SHP77 treated with DMSO at 0.1 percent for 48 hours (cell line): ENCODE results near the gene HNF1B.
"Not testable (repeated sequence)": the region's sequence is repeated elsewhere in the genome, so short reads cannot be mapped to it uniquely, and the experiment has no call there.

Source experiments
- DNase-seq: peaks from one replicate; lab custom pipeline; 2025; lab: John Stamatoyannopoulos, UW

Gene HNF1B

GRCh38 chr17:37702598-37702997 lies 42.3 kb downstream of the HNF1B start:
- DNase-seq = no peak

- DNase-seq = no peak
Measured at GRCh38 chr17:37701496-37701898, 43.4 kb downstream of the HNF1B start.

GRCh38 chr17:37700881-37701280 lies 44.0 kb downstream of the HNF1B start:
- DNase-seq = no peak

GRCh38 chr17:37699285-37699973 lies 45.4 kb downstream of the HNF1B start:
- DNase-seq = no peak

- DNase-seq = no peak
Measured at GRCh38 chr17:37698911-37699255, 46.0 kb downstream of the HNF1B start.

GRCh38 chr17:37698132-37698910 lies 46.5 kb downstream of the HNF1B start:
- no peak for DNase-seq

- DNase-seq = no peak
Measured at GRCh38 chr17:37697381-37697780, 47.5 kb downstream of the HNF1B start.

- no peak for DNase-seq
Measured at GRCh38 chr17:37696366-37696765, 48.5 kb downstream of the HNF1B start.

GRCh38 chr17:37695726-37696125 lies 49.1 kb downstream of the HNF1B start:
- no peak for DNase-seq

GRCh38 chr17:37694734-37695133 lies 50.1 kb downstream of the HNF1B start:
- DNase-seq = no peak

GRCh38 chr17:37693328-37693727 lies 51.5 kb downstream of the HNF1B start:
- no peak for DNase-seq

- DNase-seq = no peak
Measured at GRCh38 chr17:37691807-37692206, 53.1 kb downstream of the HNF1B start.

GRCh38 chr17:37689317-37689716 lies 55.5 kb downstream of the HNF1B start:
- no peak for DNase-seq

- no peak for DNase-seq
Measured at GRCh38 chr17:37683454-37683984, 61.3 kb downstream of the HNF1B start.

GRCh38 chr17:37682007-37682406 lies 62.9 kb downstream of the HNF1B start:
- no peak for DNase-seq

GRCh38 chr17:37679995-37680394 lies 64.9 kb downstream of the HNF1B start:
- not testable (repeated sequence) for DNase-seq

- no peak for DNase-seq
Measured at GRCh38 chr17:37678036-37678435, 66.8 kb downstream of the HNF1B start.

- DNase-seq = no peak
Measured at GRCh38 chr17:37677021-37677420, 67.8 kb downstream of the HNF1B start.

- DNase-seq = no peak
Measured at GRCh38 chr17:37676115-37676925, 68.5 kb downstream of the HNF1B start.

GRCh38 chr17:37674511-37674910 lies 70.3 kb downstream of the HNF1B start:
- no peak for DNase-seq

- no peak for DNase-seq
Measured at GRCh38 chr17:37673386-37673785, 71.5 kb downstream of the HNF1B start.

GRCh38 chr17:37672548-37673078 lies 72.2 kb downstream of the HNF1B start:
- DNase-seq = no peak
